BJ (cell line): ENCODE data around the gene WWOX. TPM values are rescaled to one million over a fixed set of nuclear protein-coding genes. Genes with fewer than 3 reads are reported as not detected.

Source experiments
- CTCF ChIA-PET: fragments of 350-600 bp; formaldehyde crosslinking; extraction: SDS; loops from one replicate; lab custom pipeline; 2021; ENCODE audit warnings: antibody characterized with exemption, inconsistent platforms; lab: Yijun Ruan, JAX
- POLR2A ChIA-PET: fragments of 300-600 bp; sonication (Branson Sonifier 250); formaldehyde crosslinking; extraction: SDS; loops from one replicate; lab custom pipeline; 2021; ENCODE audit warnings: antibody characterized with exemption; lab: Charles Lee
- DNase-seq: peaks from one replicate; pipeline ENCODE4 v3.0.0-alpha.2; 2011; ENCODE audit warnings: low read depth
- H3K27me3 ChIP-seq: 2 replicates; pipeline ENCODE4 v1.6.0; 2011; ENCODE audit warnings: low read length; ENCODE audit not compliant: control insufficient read depth, insufficient read depth
- H3K36me3 ChIP-seq: 2 replicates; pipeline ENCODE4 v1.5.1; 2011; ENCODE audit warnings: low read length; ENCODE audit not compliant: control insufficient read depth, insufficient read depth
- H3K4me3 ChIP-seq: 2 replicates; pipeline ENCODE4 v1.5.1; 2011; ENCODE audit warnings: low read depth, mild to moderate bottlenecking, control low read depth, low read length
- CTCF ChIP-seq: IDR thresholded peaks from 2 replicates; pipeline ENCODE4 v1.5.1; 2011; ENCODE audit warnings: low read depth, mild to moderate bottlenecking, control low read depth, inconsistent platforms, low read length, moderate library complexity; ENCODE audit not compliant: insufficient read depth
- polyA plus RNA-seq: library from polyadenylated mRNA; depleted of rRNA; stranded (reverse); fragments of >200 nt; gene quantifications from 2 replicates; pipeline ENCODE4 v1.2.3, GENCODE V29; 2011

Gene WWOX
- polyA plus RNA-seq, 1 experiment = 3.1 TPM

GRCh38 chr16:78538919-78539318, 439.5 kb downstream of the WWOX start:
- CTCF ChIA-PET = no interaction called here
- POLR2A ChIA-PET = no interaction called here
- no peaks in the 10 kb centered on the region for H3K27me3 ChIP-seq
- H3K4me3 ChIP-seq = no peak overlapping the region
- no peak for TF ChIP-seq CTCF
- DNase-seq = no peak
- H3K36me3 ChIP-seq = no peaks in the 10 kb centered on the region

- Histone ChIP-seq H3K27me3 (no peaks in the 10 kb centered on the region), H3K36me3 (no peaks in the 10 kb centered on the region), H3K4me3 (no peak overlapping the region)
- no peak for DNase-seq
- no peak for TF ChIP-seq CTCF
- ChIA-PET POLR2A (no interaction called here), CTCF (no interaction called here)
Measured at GRCh38 chr16:78542419-78542818, 443.0 kb downstream of the WWOX start.

DNA sequence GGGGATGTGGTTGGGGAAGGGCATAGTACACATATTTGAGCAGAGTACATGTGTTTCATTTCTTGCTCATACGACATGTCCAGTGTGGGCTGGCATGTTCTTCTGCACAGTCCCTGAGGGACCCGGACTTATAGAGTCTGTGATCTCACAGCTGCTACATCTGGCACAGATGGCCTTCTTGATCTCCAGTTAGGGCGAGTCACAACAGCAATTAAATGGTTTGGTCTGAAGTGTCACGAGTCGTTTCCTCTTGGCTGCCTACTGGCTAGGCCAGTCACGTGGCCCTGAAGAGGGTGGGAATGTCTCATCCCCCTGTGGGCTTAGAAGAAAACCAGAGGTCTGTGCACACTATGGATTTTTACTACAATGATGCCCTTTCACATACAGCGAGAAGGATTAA, 443.6 kb downstream of the WWOX start:
- no peak overlapping the region for H3K4me3 ChIP-seq
- POLR2A ChIA-PET = no interaction called here
- no peak for DNase-seq
- H3K36me3 ChIP-seq = no peaks in the 10 kb centered on the region
- CTCF ChIA-PET = no interaction called here
- TF ChIP-seq CTCF = no peak
- no peaks in the 10 kb centered on the region for H3K27me3 ChIP-seq

DNA sequence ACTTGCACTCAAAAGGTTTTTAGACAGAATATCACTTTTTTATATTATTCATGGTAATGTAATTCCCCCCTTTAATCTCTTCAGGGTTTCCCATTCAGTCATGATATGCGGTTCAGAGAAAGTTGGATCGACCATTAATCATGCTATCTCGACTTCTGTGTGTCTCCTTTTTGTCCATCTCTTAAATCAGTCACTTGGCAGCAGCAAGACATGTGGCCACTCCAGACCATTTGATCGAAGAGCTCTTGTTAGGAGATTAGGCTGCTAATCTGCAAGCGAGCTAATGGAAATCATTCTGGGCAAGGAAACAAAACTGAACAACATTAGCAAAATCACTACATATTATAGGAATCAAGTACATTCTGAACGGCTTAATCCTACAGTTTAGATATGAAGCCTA, 449.9 kb downstream of the WWOX start:
- POLR2A ChIA-PET = no interaction called here
- no peak for DNase-seq
- CTCF ChIA-PET = no interaction called here
- H3K36me3 ChIP-seq = no peaks in the 10 kb centered on the region
- no peak for TF ChIP-seq CTCF
- H3K4me3 ChIP-seq = no peak overlapping the region
- no peaks in the 10 kb centered on the region for H3K27me3 ChIP-seq

DNA sequence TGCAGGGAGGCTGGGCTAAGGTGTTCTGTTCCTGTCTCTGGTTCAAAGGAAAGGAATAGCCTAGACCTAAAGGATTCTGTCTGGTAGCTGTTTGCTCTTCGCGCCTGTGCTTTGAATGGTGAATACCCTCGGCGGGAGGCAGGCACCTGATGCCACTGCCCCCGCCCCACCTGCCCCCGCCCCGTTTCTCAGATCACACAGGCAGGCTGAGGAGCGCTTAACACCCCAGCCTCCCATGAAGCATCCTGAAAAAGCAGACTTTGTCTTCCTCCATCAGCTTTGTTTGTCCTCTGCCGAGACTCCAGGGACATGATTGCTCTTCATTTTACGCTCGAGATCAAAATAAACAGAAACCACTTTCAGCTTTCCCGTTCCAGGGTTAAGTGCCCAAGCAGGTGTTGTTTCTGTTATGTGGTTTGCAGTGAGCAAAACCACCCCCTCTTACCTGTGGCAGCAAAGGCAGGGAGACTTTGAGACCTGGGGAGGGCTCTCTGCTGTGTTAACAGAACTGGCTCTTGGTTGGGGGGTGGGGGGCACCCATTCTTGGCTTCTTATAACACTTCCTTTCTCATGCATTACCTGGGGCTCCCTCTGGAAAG, 452.1 kb downstream of the WWOX start:
- no peak for DNase-seq
- no peaks in the 10 kb centered on the region for H3K27me3 ChIP-seq
- POLR2A ChIA-PET = no interaction called here
- no peaks in the 10 kb centered on the region for H3K36me3 ChIP-seq
- TF ChIP-seq CTCF = no peak
- CTCF ChIA-PET = no interaction called here
- no peak overlapping the region for H3K4me3 ChIP-seq
